Activated naive CD8-positive, alpha-beta T cell treated with anti-CD3 and anti-CD28 coated beads, Interleukin-2, amount 10 ng/mL, durations not matched to agents 7 days and 5 days (primary cell): ENCODE measurements around the gene MAP1B. TPM values are rescaled to one million over a fixed set of nuclear protein-coding genes. Genes with fewer than 3 reads are reported as not detected.

Source experiments
- ATAC-seq: fragments of 150-1000 bp; cut with Tn5 transposase; one replicate; pipeline ENCODE4 v1.10.0; 2021; ENCODE audit warnings: low read depth, moderate library complexity
- POLR2A ChIA-PET: fragments of 350-600 bp; sonication (Branson Sonifier 250); formaldehyde crosslinking; loops from one replicate; lab custom pipeline; 2021; ENCODE audit warnings: antibody characterized with exemption; lab: Charles Lee
- DNase-seq: peaks from one replicate; pipeline ENCODE4 v3.0.0; 2021
- H3K27ac Mint-ChIP-seq: one replicate; pipeline ENCODE4 v1.8.0; 2022; ENCODE audit warnings: mild to moderate bottlenecking, mixed read lengths
- H3K27me3 Mint-ChIP-seq: one replicate; pipeline ENCODE4 v1.8.0; 2022; ENCODE audit warnings: mild to moderate bottlenecking, moderate library complexity, mixed read lengths
- H3K36me3 Mint-ChIP-seq: one replicate; pipeline ENCODE4 v1.8.0; 2021; ENCODE audit warnings: mild to moderate bottlenecking, mixed read lengths
- H3K4me1 Mint-ChIP-seq: one replicate; pipeline ENCODE4 v1.8.0; 2021; ENCODE audit warnings: mixed read lengths
- H3K4me3 Mint-ChIP-seq: one replicate; pipeline ENCODE4 v1.8.0; 2022; ENCODE audit warnings: mild to moderate bottlenecking, moderate library complexity, mixed read lengths
- H3K9me3 Mint-ChIP-seq: one replicate; pipeline ENCODE4 v1.8.0; 2021; ENCODE audit warnings: mixed read lengths
- total RNA-seq, 2 experiments: library from RNA; stranded (reverse); gene quantifications; one replicate each; pipeline ENCODE4 v1.2.3, GENCODE V29; 2021

Gene MAP1B
- not detected for total RNA-seq

DNA sequence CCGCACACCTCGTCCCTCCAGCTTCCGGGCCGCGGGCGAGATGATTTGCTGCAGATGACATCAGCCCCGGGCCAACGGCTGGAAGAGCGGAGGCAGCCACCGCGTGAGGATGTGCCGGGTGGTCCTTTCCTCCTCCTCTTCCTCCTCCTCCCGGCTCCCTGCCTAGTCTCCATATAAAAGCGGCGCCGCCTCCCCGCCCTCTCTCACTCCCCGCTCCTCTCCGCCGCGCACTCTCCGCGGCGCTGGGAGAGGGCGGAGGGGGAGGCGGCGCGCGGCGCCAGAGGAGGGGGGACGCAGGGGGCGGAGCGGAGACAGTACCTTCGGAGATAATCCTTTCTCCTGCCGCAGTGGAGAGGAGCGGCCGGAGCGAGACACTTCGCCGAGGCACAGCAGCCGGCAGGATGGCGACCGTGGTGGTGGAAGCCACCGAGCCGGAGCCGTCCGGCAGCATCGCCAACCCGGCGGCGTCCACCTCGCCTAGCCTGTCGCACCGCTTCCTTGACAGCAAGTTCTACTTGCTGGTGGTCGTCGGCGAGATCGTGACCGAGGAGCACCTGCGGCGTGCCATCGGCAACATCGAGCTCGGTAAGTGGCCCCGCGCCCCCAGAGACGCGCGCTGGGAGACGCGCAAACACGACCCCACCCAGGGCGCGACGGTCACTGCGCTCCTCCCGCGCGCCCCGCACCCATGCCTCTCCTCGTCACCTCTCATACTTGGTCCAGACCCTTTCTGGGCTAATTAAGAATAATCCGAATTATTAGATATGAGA lies at the start of gene MAP1B:
Gene MAP1B, plus strand, starts transcription at position 345 of the 770 bp plus-strand sequence. Its CDS starts 57 bp downstream, at position 402.
- peaks cover 3% of the 10 kb centered on the region for H3K4me1 Mint-ChIP-seq
- ATAC-seq (peak; percentile 22), DNase-seq (peak; percentile 28)
- peak within 1 kb of the TSS; percentile 57 for H3K4me3 Mint-ChIP-seq
- POLR2A ChIA-PET, result no interaction called here
- H3K27me3 Mint-ChIP-seq, result peaks cover 73% of the 10 kb centered on the region
- no peak within 1 kb of the TSS for H3K27ac Mint-ChIP-seq
- H3K9me3 Mint-ChIP-seq, result no peaks in the 10 kb centered on the region
- peaks cover 1% of the 10 kb centered on the region for H3K36me3 Mint-ChIP-seq

DNA sequence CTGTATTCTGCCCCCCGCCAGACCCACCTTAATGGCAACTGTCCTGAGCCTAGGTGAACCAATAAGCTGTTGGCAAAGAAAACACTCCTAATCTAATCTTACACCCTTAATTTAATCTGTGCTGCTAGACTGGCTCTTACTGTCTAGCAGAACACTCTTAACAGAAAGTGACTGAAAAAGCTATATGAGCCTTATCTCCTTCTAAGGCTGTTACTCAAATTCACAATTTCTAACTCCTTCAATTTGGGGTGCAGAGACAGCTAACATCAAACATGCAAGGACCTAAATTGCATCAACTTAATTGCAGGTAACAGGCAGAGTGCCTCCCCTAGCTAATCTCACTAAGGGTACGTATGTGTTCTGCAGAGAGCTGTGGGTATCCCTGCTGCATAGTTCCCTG lies 49.5 kb upstream of the MAP1B start:
- Mint-ChIP-seq H3K4me1 (no peaks in the 10 kb centered on the region), H3K27ac (no peak overlapping the region), H3K27me3 (peaks cover 6% of the 10 kb centered on the region), H3K9me3 (no peaks in the 10 kb centered on the region), H3K4me3 (no peak overlapping the region), H3K36me3 (no peaks in the 10 kb centered on the region)
- DNase-seq (no peak), ATAC-seq (no peak)
- POLR2A ChIA-PET, result no interaction called here

DNA sequence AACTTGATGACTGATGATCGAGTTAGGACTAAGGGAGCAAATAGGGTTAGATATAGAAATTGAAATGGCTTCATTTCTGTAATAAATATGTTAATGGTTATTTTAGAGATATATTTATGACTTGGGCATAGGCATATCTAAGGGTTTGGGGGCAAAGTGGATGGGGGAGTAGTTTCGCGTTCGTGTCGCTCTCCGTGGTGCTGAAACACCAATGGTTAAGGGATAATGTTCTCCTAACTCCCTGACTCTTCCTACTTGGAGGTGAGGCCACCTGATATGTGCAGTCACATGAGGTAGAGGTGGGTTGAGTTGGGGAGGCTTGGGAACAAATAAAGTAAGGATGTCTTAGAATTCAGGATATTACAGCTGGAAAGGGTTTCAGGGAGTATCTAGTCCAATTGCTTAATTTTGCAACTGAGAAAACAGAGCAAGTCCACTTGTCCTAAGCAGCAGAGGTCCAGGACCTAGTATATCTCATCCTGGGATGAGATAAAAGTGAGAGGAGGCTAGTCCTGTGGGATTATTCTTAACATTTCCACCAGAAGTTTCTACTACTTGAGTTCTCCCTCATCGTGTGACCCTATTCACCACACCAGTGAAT lies 44.0 kb upstream of the MAP1B start:
- POLR2A ChIA-PET, result no interaction called here
- Mint-ChIP-seq H3K27ac (no peak overlapping the region), H3K9me3 (peaks cover 3% of the 10 kb centered on the region), H3K4me3 (no peak overlapping the region), H3K36me3 (no peaks in the 10 kb centered on the region), H3K27me3 (peaks cover 8% of the 10 kb centered on the region), H3K4me1 (no peaks in the 10 kb centered on the region)
- ATAC-seq (no peak), DNase-seq (peak; percentile 35)

DNA sequence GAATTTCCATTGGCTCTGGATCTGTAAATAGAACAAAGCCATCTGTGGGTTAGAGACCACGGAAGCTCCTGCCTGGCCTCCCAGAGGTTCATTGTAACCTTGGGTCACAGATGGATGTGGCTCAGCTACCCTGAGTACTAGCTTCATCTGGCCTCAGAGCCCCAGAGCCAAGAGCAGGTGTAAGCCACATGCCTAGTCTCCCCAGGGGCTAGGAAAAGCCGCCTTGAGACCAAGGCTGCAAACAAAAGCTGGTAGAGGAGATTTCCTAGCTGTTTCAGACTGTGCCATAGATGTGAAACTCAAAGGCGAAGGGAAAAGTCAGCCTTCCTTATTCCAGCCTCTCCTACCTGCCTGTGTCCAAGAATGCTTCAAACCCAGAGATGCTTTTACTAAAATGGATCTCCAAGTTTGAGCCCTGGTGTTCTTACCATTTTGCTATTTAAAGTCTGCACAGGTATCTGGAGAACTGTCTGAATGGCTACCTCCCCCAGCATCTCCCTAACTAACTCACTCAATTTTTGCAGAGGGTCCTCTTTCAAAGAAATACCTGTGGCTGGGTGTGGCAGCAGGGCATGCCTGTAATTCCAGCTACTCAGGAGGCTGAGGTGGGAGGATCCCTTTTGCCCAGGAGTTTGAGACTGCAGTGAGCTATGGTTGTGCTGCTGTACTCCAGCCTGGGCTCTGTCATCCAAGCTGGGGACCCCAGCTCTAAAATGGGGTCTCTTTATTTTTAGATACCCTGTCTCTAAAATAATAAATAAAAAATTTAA lies 42.3 kb upstream of the MAP1B start:
- no peaks in the 10 kb centered on the region for H3K36me3 Mint-ChIP-seq
- ATAC-seq (no peak), DNase-seq (no peak)
- no peaks in the 10 kb centered on the region for H3K4me1 Mint-ChIP-seq
- H3K27me3 Mint-ChIP-seq, result peaks cover 11% of the 10 kb centered on the region
- POLR2A ChIA-PET, result no interaction called here
- H3K4me3 Mint-ChIP-seq, result no peak overlapping the region
- peaks cover 3% of the 10 kb centered on the region for H3K9me3 Mint-ChIP-seq
- H3K27ac Mint-ChIP-seq, result no peak overlapping the region

DNA sequence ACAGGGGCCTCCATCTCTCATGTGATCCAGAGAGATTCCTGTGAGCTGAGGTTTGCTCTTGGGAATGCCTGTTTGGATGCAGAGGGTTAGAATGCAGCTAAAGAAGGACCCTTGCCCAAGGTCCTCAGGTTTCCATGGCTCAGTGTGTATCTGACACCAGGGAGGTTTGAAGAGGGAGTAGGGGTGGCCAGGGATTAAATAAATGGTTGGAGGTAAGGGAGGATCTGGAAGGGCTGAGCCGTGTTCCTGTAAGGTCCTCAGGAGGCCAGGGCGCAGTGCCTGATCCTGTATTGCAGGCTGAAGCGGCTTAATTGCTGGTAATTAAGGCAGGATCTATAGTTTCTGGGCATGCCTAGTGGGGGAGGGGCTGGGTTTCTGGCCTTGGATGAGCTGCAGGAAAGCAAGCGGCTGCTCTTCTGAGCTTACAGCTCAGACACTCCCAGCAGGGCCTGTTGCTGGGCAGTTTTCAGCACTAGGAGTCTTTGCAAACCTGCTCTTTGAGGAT lies 41.5 kb upstream of the MAP1B start:
- no peak for DNase-seq
- no peaks in the 10 kb centered on the region for H3K36me3 Mint-ChIP-seq
- POLR2A ChIA-PET, result no interaction called here

DNA sequence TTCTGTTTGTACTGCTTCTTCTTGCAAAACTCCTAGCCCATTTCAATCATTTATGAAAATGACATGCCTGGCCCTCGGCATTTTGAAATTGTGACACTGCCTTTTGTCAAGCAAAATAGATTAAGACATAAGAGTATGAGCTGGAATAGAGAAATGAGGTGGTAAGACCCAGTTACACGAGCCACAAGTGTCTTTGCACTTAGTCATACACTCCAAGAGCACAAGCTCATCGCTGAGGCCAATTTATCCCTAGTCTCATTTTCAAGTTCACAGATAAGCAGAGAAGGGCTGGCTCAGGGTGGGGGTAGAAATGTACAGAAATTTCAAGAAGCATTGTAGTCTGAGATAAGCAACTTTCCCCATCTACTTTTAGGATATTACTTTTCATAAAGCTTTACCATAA lies 40.6 kb upstream of the MAP1B start:
- peaks cover 11% of the 10 kb centered on the region for H3K27me3 Mint-ChIP-seq
- no peak overlapping the region for H3K4me3 Mint-ChIP-seq
- DNase-seq (no peak), ATAC-seq (no peak)
- H3K36me3 Mint-ChIP-seq, result no peaks in the 10 kb centered on the region
- no peak overlapping the region for H3K27ac Mint-ChIP-seq
- peaks cover 3% of the 10 kb centered on the region for H3K9me3 Mint-ChIP-seq
- no peaks in the 10 kb centered on the region for H3K4me1 Mint-ChIP-seq
- POLR2A ChIA-PET, result no interaction called here

More for the DNA sequence above, 41.5 kb upstream of the MAP1B start:
- no peak for ATAC-seq
- H3K27me3 Mint-ChIP-seq, result peaks cover 11% of the 10 kb centered on the region
- no peak overlapping the region for H3K27ac Mint-ChIP-seq
- H3K4me3 Mint-ChIP-seq, result no peak overlapping the region
- peaks cover 3% of the 10 kb centered on the region for H3K9me3 Mint-ChIP-seq
- H3K4me1 Mint-ChIP-seq, result no peaks in the 10 kb centered on the region

DNA sequence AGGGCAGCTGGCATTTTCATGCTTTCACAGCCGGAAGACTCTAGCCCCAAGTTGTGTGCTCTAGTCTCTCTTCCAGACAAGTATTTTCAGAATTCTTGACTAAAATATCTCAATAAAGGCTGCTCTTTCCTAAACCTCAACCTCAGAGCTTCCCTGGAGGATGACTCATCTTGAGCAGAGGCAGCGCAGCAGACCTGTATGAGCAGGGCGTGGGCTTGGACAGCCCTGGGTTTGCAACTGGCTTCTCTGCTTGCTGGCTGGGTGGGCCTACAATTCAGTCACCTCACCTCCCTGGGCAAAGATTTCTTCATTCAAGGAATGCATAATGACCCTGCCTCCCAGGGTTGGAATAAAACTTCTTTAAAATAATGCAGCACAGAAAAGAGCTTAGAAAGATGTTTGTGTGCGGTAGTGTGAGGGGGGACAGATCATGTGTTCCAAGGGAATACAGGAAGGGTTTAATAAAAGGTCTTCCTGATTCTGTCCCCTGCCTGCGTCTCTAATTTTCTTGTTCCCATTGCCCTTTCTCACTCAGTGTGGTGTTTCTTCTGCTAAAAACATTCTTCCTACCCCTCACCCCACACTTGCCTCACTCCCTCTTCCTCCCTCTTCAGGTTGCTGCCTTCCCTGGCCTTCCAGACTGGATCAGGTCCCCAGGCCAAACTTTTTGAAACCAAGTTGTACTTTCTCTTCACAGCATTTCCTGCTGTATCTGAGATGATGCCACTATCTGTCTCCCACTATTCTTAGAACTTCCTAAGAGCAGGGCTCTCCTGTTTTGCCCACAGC lies 39.4 kb upstream of the MAP1B start:
- H3K9me3 Mint-ChIP-seq, result peaks cover 3% of the 10 kb centered on the region
- peaks cover 11% of the 10 kb centered on the region for H3K27me3 Mint-ChIP-seq
- no peaks in the 10 kb centered on the region for H3K36me3 Mint-ChIP-seq

DNA sequence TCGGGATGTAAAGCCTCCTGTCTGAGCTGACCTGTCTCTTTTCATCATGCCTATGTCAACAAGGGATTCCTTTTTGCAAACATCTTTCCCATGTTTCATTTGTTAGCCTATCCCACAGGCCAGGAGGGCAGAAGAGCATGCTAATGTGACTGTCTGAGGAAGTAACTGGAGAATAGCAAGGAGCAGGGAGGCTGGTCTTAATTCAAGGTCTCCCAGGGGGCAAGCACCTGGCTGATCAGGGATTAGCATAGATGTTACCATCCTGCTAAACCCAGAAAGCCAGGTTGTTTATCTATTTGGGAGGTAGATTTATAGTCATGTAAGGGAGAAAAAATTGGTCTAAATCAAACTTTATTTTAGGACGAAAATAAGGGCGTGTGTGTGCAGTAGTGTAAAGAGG lies 36.7 kb upstream of the MAP1B start:
- Mint-ChIP-seq H3K27ac (no peak overlapping the region), H3K36me3 (no peaks in the 10 kb centered on the region), H3K4me3 (no peak overlapping the region), H3K4me1 (no peaks in the 10 kb centered on the region), H3K27me3 (peaks cover 11% of the 10 kb centered on the region), H3K9me3 (no peaks in the 10 kb centered on the region)
- POLR2A ChIA-PET, result no interaction called here
- ATAC-seq (no peak), DNase-seq (no peak)

More for the DNA sequence above, 39.4 kb upstream of the MAP1B start:
- H3K4me1 Mint-ChIP-seq, result no peaks in the 10 kb centered on the region
- no peak overlapping the region for H3K4me3 Mint-ChIP-seq
- POLR2A ChIA-PET, result no interaction called here
- no peak overlapping the region for H3K27ac Mint-ChIP-seq
- ATAC-seq (no peak), DNase-seq (no peak)

DNA sequence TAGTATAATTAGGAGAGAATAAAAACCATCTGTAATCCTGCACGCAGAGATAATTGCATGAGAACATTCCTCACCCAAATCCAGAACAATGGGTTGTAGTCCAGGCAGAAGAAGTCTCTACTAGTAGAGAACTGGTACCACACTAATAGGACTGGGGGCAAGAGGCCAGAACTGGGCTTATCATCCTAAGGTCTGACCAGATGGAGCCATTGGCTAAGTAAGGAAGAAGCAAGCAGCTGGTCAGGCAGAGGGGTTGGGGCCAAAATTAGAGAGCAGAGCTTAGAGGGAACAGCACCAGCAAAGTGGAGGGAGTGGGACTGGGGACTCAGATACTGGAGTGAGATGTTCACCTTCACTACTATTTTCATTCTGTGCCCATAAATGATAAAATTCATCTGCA lies 35.4 kb upstream of the MAP1B start:
- no peaks in the 10 kb centered on the region for H3K36me3 Mint-ChIP-seq
- no peaks in the 10 kb centered on the region for H3K9me3 Mint-ChIP-seq
- H3K4me3 Mint-ChIP-seq, result no peak overlapping the region
- H3K4me1 Mint-ChIP-seq, result no peaks in the 10 kb centered on the region
- DNase-seq, result no peak
- POLR2A ChIA-PET, result no interaction called here
- no peak overlapping the region for H3K27ac Mint-ChIP-seq
- ATAC-seq, result no peak
- peaks cover 9% of the 10 kb centered on the region for H3K27me3 Mint-ChIP-seq

DNA sequence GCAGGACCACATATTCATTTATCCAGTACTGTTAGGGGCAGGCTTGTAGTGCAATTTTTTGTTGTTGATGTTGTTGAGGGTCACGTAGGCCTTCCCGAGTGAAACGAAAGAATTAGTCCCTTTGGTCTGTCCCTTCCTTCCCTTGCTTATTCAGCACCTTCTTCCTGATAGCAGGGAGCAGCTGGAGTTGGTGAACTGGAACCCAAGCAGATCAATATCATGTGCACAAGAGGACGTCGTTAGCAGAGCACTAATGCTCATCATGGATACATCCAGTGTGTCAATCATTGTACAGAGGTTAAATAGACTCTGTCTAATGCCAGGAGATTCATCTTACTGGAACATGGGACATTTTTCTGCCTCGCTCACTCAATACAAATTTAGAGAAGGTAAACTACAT lies 33.0 kb upstream of the MAP1B start:
- no peak overlapping the region for H3K4me3 Mint-ChIP-seq
- no peak overlapping the region for H3K27ac Mint-ChIP-seq
- no peak for DNase-seq
- no peaks in the 10 kb centered on the region for H3K4me1 Mint-ChIP-seq
- no peak for ATAC-seq
- POLR2A ChIA-PET, result no interaction called here
- H3K9me3 Mint-ChIP-seq, result no peaks in the 10 kb centered on the region
- H3K27me3 Mint-ChIP-seq, result peaks cover 17% of the 10 kb centered on the region
- H3K36me3 Mint-ChIP-seq, result no peaks in the 10 kb centered on the region

DNA sequence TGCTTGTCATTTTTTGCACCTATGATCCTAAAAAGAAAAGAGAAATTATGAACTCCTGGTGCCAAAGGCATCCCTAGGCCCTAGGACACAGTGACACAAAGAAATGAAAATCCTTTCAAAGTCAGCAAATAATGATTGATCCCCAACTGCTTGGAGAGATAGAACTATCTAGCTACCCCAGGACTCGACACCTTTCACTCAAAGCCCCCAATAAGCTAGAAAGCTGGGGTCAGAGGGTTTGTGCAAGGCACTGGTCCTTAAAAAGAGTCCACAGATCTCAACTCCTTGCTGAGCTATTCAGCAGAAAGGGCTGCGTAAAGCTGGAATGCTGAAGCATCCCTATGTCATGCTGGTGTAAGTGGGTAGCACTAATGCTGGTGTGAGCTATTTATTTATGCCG lies 31.8 kb upstream of the MAP1B start:
- no peaks in the 10 kb centered on the region for H3K4me1 Mint-ChIP-seq
- H3K9me3 Mint-ChIP-seq, result no peaks in the 10 kb centered on the region
- peaks cover 19% of the 10 kb centered on the region for H3K27me3 Mint-ChIP-seq
- no peak overlapping the region for H3K27ac Mint-ChIP-seq
- DNase-seq, result no peak
- no peaks in the 10 kb centered on the region for H3K36me3 Mint-ChIP-seq
- ATAC-seq, result no peak
- POLR2A ChIA-PET, result no interaction called here
- H3K4me3 Mint-ChIP-seq, result no peak overlapping the region

DNA sequence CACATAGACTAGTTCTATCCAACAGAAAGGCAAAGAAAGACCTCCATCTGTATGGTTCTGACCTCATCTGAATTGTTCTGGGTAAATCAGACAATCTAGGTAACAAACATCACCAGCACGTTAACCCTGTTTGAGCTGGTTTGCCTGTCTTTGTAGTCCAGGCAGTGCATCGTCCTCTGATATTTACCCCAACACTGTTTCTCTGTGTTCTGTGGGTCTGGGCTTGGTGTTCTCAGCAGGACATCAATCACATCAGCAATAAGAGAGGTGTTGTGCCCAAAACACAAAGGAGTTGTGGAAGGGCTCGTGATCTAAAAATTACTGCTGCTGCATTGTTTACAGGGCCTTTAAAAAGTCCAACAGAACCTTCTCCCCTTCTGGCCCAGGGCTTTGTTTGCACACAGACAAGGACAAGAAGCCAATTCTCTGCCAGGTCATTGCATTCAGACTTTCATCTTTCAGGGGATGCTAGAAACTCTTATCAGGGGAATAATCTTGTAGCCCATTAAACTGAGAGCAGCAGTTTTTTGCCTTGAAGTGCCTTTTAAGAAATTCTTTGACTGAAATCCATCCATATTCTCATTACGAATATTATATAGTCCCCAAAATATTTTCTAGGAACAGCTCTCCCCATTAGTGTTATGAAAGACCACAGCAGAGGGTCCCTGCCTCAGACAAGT lies 30.5 kb upstream of the MAP1B start:
- no peaks in the 10 kb centered on the region for H3K4me1 Mint-ChIP-seq

More for the DNA sequence above, 30.5 kb upstream of the MAP1B start:
- H3K9me3 Mint-ChIP-seq, result no peaks in the 10 kb centered on the region
- DNase-seq (no peak), ATAC-seq (no peak)
- H3K27me3 Mint-ChIP-seq, result peaks cover 23% of the 10 kb centered on the region
- POLR2A ChIA-PET, result no interaction called here
- H3K4me3 Mint-ChIP-seq, result no peak overlapping the region
- no peak overlapping the region for H3K27ac Mint-ChIP-seq
- H3K36me3 Mint-ChIP-seq, result no peaks in the 10 kb centered on the region
